HL-60 (cell line): ENCODE data around the gene PHC1.

ENCODE experiments used
- CTCF ChIP-seq: IDR thresholded peaks from one replicate; pipeline ENCODE4 v1.5.1; 2011; ENCODE audit warnings: low read length, control low read depth, inconsistent platforms; ENCODE audit not compliant: insufficient read depth
- POLR2AphosphoS5 ChIP-seq: IDR thresholded peaks from 2 replicates; pipeline ENCODE4 v1.6.1; 2012; ENCODE audit warnings: low read depth
- SPI1 ChIP-seq: IDR thresholded peaks from 2 replicates; pipeline ENCODE4 v1.6.1; 2012; ENCODE audit warnings: low read depth, mild to moderate bottlenecking, borderline replicate concordance
- TF ChIP-seq, protein P1 (sequence below): IDR thresholded peaks from 2 replicates; pipeline ENCODE4 v1.6.1; 2012; ENCODE audit warnings: low read depth; ENCODE audit not compliant: insufficient replicate concordance

DNA sequence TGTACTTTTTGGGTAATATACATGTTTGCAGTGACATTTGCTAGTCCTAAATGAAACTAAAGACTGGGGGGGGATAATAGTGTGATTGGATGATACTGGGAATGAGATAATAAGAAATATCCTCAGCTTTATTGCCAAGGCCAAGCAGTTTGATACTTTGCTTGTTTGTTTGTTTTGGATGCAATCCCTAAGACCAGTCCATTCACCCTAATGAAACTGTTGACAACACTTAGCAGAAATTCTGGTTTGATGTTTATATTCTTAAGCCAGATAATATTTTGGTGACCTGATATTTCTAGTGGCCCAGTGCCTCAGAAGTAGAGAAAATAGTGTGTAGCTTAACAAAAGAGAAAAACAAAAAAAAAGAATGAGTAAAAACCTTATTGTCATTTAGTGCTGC, 1.8 kb downstream of the PHC1 start:
- TF ChIP-seq CTCF (no peak), POLR2AphosphoS5 (no peak), SPI1 (no peak)
- TF ChIP-seq, protein P1, sequence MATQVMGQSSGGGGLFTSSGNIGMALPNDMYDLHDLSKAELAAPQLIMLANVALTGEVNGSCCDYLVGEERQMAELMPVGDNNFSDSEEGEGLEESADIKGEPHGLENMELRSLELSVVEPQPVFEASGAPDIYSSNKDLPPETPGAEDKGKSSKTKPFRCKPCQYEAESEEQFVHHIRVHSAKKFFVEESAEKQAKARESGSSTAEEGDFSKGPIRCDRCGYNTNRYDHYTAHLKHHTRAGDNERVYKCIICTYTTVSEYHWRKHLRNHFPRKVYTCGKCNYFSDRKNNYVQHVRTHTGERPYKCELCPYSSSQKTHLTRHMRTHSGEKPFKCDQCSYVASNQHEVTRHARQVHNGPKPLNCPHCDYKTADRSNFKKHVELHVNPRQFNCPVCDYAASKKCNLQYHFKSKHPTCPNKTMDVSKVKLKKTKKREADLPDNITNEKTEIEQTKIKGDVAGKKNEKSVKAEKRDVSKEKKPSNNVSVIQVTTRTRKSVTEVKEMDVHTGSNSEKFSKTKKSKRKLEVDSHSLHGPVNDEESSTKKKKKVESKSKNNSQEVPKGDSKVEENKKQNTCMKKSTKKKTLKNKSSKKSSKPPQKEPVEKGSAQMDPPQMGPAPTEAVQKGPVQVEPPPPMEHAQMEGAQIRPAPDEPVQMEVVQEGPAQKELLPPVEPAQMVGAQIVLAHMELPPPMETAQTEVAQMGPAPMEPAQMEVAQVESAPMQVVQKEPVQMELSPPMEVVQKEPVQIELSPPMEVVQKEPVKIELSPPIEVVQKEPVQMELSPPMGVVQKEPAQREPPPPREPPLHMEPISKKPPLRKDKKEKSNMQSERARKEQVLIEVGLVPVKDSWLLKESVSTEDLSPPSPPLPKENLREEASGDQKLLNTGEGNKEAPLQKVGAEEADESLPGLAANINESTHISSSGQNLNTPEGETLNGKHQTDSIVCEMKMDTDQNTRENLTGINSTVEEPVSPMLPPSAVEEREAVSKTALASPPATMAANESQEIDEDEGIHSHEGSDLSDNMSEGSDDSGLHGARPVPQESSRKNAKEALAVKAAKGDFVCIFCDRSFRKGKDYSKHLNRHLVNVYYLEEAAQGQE: no peak
